Ammon's horn (tissue), 1 donor: ENCODE data around the gene TMEM235.

Source experiments
- DNase-seq: peaks from one replicate; pipeline ENCODE4 v3.0.0-alpha.2; 2016; ENCODE audit warnings: low spot score

TMEM235 gene

DNA sequence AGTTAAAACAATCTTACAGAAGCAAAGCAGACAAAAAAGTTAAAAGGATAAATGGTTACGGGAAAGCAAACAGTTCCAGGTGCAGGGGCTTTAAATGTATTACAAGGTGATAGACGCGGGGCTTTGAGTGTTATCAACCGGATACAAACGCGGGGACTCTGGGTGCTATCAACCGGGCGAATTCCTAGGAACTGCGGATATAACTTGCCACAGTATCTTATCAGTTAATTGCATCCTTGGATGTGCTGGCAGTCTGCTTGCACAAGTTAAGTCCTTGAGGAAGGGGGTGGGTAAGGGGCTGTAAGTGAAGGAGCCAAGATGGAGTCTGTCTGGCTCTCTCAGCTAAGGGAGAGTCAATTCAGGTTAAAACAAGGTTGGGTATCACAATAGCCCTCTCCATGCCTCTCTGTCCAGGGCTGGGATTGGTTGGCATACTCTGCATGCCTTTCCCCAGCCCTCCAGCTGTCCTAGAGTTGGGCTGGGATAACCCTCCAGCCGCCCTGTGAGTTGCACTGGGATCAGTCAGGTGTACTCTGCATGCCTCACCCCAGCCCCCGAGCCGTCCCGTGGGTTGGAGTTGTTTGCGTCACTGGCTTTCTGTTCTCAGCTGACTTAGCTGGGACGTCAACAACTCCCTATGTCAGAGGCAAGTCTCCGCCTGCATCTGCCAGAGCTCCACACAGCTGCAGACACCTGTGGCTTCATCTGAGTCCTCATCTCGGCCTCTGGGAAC, 40.9 kb downstream of the TMEM235 start:
- no peak for DNase-seq

DNA sequence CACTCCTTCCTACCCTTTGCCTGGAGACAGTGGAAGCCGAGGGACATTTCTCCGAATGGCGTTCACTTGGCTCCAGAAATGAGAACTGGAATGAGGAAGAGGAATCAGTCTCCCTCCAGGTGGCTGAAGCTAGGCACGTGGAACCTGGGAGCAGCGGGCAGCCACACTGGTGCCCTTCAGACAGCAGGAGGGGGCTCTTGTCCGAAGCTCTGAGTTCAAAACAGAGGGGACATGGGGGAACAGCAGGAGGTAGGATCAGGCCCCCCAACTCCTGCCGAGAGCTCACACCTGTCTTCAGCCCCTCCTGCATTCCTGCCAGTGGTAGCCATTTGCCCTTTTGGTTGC, 41.5 kb downstream of the TMEM235 start:
- DNase-seq: no peak

DNA sequence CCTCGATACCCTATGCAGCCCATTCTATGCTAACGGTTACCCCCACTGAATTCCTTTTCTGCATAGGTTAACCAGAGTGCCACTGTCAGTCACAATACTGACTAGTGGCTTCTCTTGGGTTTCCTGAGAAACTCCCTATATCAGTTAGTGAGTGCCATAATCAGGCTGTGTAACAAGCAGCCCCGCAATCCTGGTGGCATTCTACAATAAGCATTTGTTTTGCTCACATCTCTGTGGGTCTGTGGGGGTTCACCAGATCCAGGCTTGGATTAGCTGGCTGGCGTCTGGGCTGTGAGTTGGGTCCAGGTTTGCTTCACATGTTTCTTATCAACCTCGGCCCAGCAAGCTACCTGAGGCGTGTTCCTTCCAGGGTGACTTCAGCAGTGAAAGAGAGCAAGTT, 42.4 kb downstream of the TMEM235 start:
- no peak for DNase-seq

DNA sequence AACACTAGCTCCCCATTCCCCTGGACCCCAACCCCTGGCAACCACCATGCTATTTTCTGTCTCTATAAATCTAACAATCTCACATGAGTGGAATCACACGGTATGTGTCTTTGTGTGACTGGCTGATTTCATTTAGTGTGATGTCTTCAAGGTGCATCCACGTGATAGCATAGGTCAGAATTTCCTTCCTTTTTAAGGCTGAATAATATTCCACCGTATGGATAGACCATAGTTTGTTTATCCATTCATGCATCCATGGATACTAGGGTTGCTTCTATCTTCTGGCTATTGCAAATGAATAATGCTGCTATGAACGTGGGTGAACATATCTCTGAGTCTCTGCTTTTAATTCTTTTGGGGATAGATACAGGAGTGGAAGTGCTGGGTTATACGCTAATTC, 43.9 kb downstream of the TMEM235 start:
- DNase-seq: no peak

DNA sequence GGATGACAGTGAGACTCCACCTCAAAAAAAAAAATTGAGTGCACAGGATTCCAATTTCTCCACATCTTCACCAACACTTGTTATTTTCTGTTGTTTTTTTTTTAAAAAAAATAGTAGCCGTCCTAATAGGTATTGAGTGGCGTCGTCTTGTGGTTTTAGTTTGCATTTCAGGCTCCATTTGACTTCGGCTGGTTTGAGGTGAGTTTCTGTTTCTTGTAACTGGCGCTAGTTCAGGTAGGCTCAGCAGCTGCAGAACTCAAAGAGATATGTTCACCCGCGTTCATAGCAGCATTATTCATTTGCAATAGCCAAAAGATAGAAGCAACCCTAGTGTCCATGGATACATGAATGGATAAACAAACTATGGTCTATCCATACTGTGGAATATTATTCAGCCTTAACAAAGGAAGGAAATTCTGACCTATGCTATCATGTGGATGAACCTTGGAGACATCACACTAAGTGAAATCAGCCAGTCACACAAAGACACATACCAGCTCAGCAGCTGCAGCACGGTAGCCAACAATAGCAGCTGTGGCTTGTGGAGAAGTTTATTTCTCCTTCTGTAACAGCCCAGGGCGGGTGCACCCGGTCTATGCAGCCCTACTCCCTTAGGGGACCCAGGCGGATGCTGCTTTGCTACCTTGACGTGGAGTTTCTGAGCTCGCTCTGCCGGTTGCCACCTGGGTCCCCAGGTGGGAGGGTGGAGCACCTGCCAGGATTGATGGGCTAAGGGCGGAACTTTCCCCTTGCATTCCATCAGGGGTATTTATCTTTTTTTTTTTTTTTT, 44.9 kb downstream of the TMEM235 start:
- no peak for DNase-seq

DNA sequence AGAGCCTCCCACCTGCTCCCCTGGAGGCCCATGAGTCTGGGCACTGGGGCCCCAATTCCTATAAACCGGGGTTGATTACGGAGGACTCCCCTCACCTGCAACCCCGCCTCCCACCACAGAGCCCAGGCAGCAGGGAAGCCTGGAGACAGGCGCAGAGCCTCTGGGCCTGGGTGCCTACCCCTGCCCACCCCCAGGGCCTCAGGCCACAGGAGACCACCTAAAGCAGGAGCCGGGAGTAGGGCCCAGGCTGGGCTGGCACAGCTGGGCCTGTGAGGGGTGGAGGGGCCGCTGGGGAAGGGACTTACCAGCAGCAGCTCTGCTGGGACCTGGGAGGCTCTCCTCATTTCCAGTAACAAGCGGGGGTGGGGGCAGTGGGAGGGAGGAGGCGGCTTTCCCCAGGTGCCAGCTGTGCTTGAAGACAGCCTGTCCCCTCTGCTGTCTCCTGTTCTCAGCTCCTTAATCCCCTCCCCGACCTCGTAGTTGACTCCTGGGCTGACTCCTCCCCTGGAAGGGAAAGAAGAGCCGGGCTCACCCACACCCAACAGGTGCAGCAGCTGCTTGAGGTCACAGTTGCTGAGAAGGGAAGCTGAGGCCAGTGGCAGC, 46.8 kb downstream of the TMEM235 start:
- DNase-seq: no peak

DNA sequence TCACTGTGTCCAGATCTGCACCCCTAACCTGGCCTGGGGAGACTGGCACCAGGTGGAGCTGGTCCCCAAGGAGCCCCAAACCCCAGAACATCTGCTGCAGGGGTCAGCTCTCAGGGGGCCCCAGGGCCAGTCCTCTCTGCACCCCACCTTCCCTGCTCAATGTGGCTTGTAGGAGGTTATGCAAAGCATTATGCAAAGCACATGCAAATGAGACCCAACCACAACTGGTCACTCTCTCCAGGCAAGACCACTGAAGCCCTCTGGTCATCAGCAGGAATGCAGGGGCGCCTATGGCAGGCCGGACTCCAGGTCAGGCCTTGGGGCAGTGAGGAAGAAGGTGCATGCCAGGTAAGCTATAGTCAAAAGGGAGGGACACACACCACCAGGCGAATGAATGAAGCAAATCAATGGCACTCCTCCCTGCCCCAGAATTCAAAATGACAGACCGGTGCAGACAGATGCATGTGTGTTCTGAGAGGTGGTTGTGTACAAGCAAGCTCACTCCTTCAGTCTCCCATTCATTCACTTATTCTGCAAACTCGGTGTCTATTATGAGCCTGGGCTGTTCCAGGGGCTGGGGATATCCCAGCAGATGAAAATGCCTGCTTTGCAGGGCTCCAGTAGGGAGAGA, 48.0 kb downstream of the TMEM235 start:
- no peak for DNase-seq

DNA sequence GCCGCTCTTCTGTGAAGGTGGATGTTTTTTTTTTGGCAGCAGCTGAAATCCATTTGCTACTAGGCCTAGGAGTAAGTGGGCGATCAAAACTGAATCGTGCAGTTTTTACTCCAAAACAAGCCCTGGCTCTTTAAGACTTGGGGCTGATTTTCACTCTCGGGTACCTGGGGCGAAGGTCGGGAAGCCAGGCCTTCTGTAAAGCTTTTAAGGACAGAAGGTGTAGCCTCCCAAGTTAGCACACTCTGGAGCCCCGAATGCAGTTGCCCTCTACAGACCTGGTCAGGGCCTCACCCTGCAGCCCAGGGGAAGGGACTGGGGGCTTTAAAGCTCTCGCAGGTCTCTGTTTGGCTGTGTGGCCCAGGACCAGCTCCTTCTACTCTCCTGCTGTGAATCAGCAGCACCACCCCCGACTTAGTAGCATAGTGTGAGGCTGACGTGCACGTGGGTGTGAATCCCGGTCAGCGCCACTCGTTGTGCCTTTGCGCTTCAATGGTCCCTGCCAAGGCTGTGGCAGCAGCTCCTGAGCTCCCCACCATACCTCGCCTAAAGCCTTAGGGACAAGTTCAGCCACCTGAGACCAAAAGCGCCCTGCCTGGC, 49.9 kb downstream of the TMEM235 start:
- peak; percentile 29 for DNase-seq

DNA sequence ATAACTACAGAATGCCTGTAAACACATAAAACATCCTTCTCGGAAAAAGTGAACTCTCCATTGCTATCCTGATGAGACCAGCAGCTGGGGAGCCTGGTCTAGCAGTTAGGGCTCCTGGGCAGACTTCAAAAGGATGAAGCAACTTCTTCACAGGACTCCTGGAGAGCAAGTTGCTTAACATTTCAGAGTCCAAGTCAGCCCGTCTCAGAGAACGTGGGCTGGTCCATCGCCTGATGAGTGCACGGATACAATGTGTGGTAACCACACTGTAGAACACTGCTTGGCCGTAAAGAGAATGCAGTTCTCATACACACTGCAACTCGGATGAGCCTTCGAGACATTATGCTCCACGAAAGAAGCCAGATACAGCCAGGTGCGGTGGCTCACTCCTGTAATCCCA, 52.7 kb downstream of the TMEM235 start:
- DNase-seq: no peak

DNA sequence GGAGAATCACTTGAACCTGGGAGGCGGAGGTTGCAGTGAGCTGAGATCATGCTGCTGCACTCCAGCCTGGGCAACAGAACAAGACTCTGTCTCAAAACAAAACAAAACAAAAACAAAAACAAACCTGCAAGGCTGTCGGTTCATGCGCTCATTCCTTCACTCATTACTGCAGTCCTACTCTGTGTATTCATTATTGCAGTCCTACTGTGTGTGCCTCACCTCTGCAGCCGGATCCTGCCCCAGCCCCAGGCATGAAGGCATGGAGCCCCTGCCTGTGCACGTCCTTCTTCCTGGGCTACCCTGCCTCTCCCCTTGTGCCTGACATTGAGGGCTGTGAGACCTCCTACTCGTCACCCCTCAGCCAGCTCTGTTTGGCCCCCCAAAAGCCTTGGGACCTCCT, 57.6 kb downstream of the TMEM235 start:
- DNase-seq: no peak

DNA sequence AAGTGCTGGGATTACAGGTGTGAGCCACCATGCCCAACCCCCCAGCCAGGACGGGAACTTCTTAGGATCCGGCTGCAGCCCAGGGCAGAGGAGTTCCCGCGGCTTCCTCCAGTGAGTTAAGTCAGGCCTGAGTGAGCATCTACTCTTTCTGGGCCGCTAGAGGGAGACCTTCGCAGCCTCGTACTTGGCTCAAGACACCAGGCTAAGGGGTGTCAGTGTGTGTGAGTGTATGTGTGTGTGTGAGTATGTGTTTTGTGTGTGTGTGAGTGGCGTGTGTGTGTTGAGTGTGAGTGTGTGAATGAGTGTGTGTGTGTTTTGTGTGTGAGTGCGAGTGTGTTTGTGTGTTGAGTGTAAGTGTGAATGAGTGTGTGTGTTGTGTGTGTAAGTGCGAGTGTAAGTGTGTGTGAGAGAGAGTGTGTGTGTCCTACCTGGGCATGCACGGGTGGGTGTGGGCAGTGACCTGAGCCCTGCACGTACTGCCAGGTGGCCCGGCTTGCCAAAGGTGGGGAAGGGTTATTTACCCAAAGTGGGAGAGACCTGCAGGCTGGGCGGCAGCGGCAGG, 58.5 kb downstream of the TMEM235 start:
- peak; percentile 90 for DNase-seq
